ENCODE data around the gene DLEC1. TPM values are rescaled to one million over a fixed set of nuclear protein-coding genes. Genes with fewer than 3 reads are reported as not detected.

The DLEC1 gene
- total and polyA plus RNA-seq, 2 donors (not counting 1 experiment from before 2014, with no cell fraction given) = 0.52 to 2.1 TPM

GRCh38 chr3:38115645-38116427, 76.8 kb downstream of the DLEC1 start:
- peaks cover 0 to 10% of the 10 kb centered on the region in 2 experiments for H3K36me3 ChIP-seq (replicated peaks in 1 of 2; ENCODE audit: control extremely low read depth in 1 of 2, control insufficient read depth in 1 of 2, extremely low read depth in 1 of 2, insufficient read depth in 2 of 2, low read length in 1 of 2)
- Mint-ChIP-seq H3K27me3 (peaks cover 7% of the 10 kb centered on the region), H3K27ac (no peak overlapping the region), H3K4me3 (no peak overlapping the region), H3K4me1 (peaks cover 22% of the 10 kb centered on the region), H3K9me3 (ENCODE audit: insufficient read depth) (no peaks in the 10 kb centered on the region)
- peak overlapping the region; percentile 50 for H3K4me2 ChIP-seq (replicated peaks; ENCODE audit: low read depth, low read length, poor library complexity, severe bottlenecking)
- no peak overlapping the region for H2AFZ ChIP-seq (ENCODE audit: insufficient read depth, low read depth, low read length, poor library complexity, severe bottlenecking)
- no peak overlapping the region for H3K4me3 ChIP-seq (ENCODE audit: control extremely low read depth in 1 of 5, extremely low read depth in 1 of 5, insufficient read depth in 1 of 5, low read depth in 2 of 5, low read length in 4 of 5)
- DNase-seq (no peak), ATAC-seq (ENCODE audit: low read depth) (no peak)
- WGBS (ENCODE audit: insufficient coverage) = 46% methylated on average over 7 of the region's 9 CpGs
- intact Hi-C loops (cut with micrococcal nuclease) = no loop called here
- H3K79me2 ChIP-seq (ENCODE audit: control insufficient read depth, insufficient read depth, low read length) = no peaks in the 10 kb centered on the region
- H4K20me1 ChIP-seq (ENCODE audit: control insufficient read depth, insufficient read depth, low read length, poor library complexity, severe bottlenecking) = no peaks in the 10 kb centered on the region
- ChIA-PET POLR2A (no interaction called here), CTCF (interaction anchor here (2.1 to 6.5 kb wide), 2 partner anchors 141 to 182 kb away, joined by 10 to 55 read pairs; no protein-coding TSS in a partner anchor)
- H3K27me3 ChIP-seq (replicated peaks in 1 of 4; ENCODE audit: control extremely low read depth in 1 of 4, control insufficient read depth in 3 of 4, insufficient read depth in 4 of 4, low read length in 3 of 4) = no peaks in the 10 kb centered on the region
- H3K9me3 ChIP-seq (ENCODE audit: control extremely low read depth in 1 of 3, control insufficient read depth in 2 of 3, insufficient read depth in 1 of 3, low read length in 2 of 3) = no peaks in the 10 kb centered on the region
- no peak overlapping the region for H3K9ac ChIP-seq (ENCODE audit: low read length)
- TF ChIP-seq EZH2 (IDR thresholded peaks at IDR 0.05; ENCODE audit: borderline replicate concordance, insufficient read depth, low read depth, low read length, poor library complexity, severe bottlenecking) (no peak), CTCF (IDR thresholded peaks at IDR 0.05) (no peak)
- peaks cover 19 to 23% of the 10 kb centered on the region in 2 donors for H3K4me1 ChIP-seq (ENCODE audit: control insufficient read depth in 2 of 2, insufficient read depth in 2 of 2, low read length in 2 of 2)
- no peak overlapping the region for H3K27ac ChIP-seq (ENCODE audit: low read length in 2 of 2)

GRCh38 chr3:38116471-38117162, 77.6 kb downstream of the DLEC1 start:
- H3K9me3 Mint-ChIP-seq (ENCODE audit: insufficient read depth) = no peaks in the 10 kb centered on the region
- Histone ChIP-seq H3K4me3 (ENCODE audit: control extremely low read depth in 1 of 5, extremely low read depth in 1 of 5, insufficient read depth in 1 of 5, low read depth in 2 of 5, low read length in 4 of 5) (no peak overlapping the region), H3K4me1 (ENCODE audit: control insufficient read depth in 2 of 2, insufficient read depth in 2 of 2, low read length in 2 of 2) (peaks cover 19 to 23% of the 10 kb centered on the region in 2 donors), H3K4me2 (replicated peaks; ENCODE audit: low read depth, low read length, poor library complexity, severe bottlenecking) (no peak overlapping the region), H3K9ac (ENCODE audit: low read length) (no peak overlapping the region), H2AFZ (ENCODE audit: insufficient read depth, low read depth, low read length, poor library complexity, severe bottlenecking) (no peak overlapping the region), H4K20me1 (ENCODE audit: control insufficient read depth, insufficient read depth, low read length, poor library complexity, severe bottlenecking) (no peaks in the 10 kb centered on the region), H3K27me3 (replicated peaks in 1 of 4; ENCODE audit: control extremely low read depth in 1 of 4, control insufficient read depth in 3 of 4, insufficient read depth in 4 of 4, low read length in 3 of 4) (no peaks in the 10 kb centered on the region), H3K27ac (ENCODE audit: low read length in 2 of 2) (no peak overlapping the region), H3K36me3 (replicated peaks in 1 of 2; ENCODE audit: control extremely low read depth in 1 of 2, control insufficient read depth in 1 of 2, extremely low read depth in 1 of 2, insufficient read depth in 2 of 2, low read length in 1 of 2) (peaks cover 0 to 12% of the 10 kb centered on the region in 2 experiments), H3K9me3 (ENCODE audit: control extremely low read depth in 1 of 3, control insufficient read depth in 2 of 3, insufficient read depth in 1 of 3, low read length in 2 of 3) (no peaks in the 10 kb centered on the region), H3K79me2 (ENCODE audit: control insufficient read depth, insufficient read depth, low read length) (no peaks in the 10 kb centered on the region)
- no peak overlapping the region for H3K27ac Mint-ChIP-seq
- no peak for ATAC-seq (ENCODE audit: low read depth)
- H3K4me3 Mint-ChIP-seq = no peak overlapping the region
- no peak for DNase-seq
- WGBS (ENCODE audit: insufficient coverage) = 96% methylated on average over 10 of the region's 12 CpGs
- intact Hi-C loops (cut with micrococcal nuclease) = no loop called here
- ChIA-PET POLR2A (no interaction called here), CTCF (interaction anchor here (1.0 to 6.5 kb wide), 4 partner anchors 48 to 363 kb away, joined by 4 to 55 read pairs (median 19); partner anchors contain the start of gene OXSR1)
- TF ChIP-seq EZH2 (IDR thresholded peaks at IDR 0.05; ENCODE audit: borderline replicate concordance, insufficient read depth, low read depth, low read length, poor library complexity, severe bottlenecking) (no peak), CTCF (IDR thresholded peaks at IDR 0.05) (no peak)
- peaks cover 22% of the 10 kb centered on the region for H3K4me1 Mint-ChIP-seq
- H3K27me3 Mint-ChIP-seq = peaks cover 7% of the 10 kb centered on the region

All from B cell (primary cell).